ENCODE results near the gene CHCHD6. TPM values are rescaled to one million over a fixed set of nuclear protein-coding genes. Genes with fewer than 3 reads are reported as not detected.

Gene CHCHD6
- total and polyA plus RNA-seq, 2 donors (not counting 3 experiments of a cell fraction or from before 2014, with no cell fraction given), result 8.4 to 10.1 TPM

- H3K9me1 ChIP-seq (replicated peaks; ENCODE audit: control insufficient read depth, extremely low read depth, insufficient read depth, low read length), result no peaks in the 10 kb centered on the region
- H3K4me2 ChIP-seq (ENCODE audit: insufficient read depth, low read length), result peak overlapping the region; percentile 54
- dilution Hi-C loops (cut with MboI; ENCODE audit: extremely low pct_ligation_motif_present, low sequenced_read_pairs), result no loop called here
- no peaks in the 10 kb centered on the region for H3K9me3 ChIP-seq (replicated peaks; ENCODE audit: control insufficient read depth, insufficient read depth, low read length)
- no peaks in the 10 kb centered on the region for H3K36me3 ChIP-seq (ENCODE audit: control insufficient read depth in 2 of 2, extremely low read depth in 1 of 2, insufficient read depth in 2 of 2, low read length in 2 of 2)
- peaks cover 4 to 18% of the 10 kb centered on the region in 2 experiments for H3K27me3 ChIP-seq (ENCODE audit: control insufficient read depth in 2 of 2, insufficient read depth in 2 of 2, low read length in 2 of 2)
- ChIA-PET CTCF (interaction anchor here (1.0 to 2.0 kb wide), 4 partner anchors 25 to 751 kb away, joined by 3 to 5 read pairs (median 4); partner anchors contain the start of gene PLXNA1), POLR2A (no interaction called here)
- peak overlapping the region; percentile 79 for H2AFZ ChIP-seq (ENCODE audit: low read depth, low read length)
- no peaks in the 10 kb centered on the region for H4K20me1 ChIP-seq (replicated peaks; ENCODE audit: control insufficient read depth, extremely low read depth, insufficient read depth, low read length)
- no TSS peak for BruUV-seq (replicated peaks)
- FAIRE-seq (no peak), DNase-seq (ENCODE audit: low read depth, low spot score) (no peak)
- H3K27ac ChIP-seq (ENCODE audit: insufficient read depth, low read depth, low read length), result no peak overlapping the region
- intact Hi-C loops (cut with micrococcal nuclease), result loop anchor here (2.0 to 5.0 kb wide), 2 partner anchors 50 to 227 kb away; partner anchors contain the start of genes TXNRD3 and ZXDC
- H3K79me2 ChIP-seq (ENCODE audit: control insufficient read depth, insufficient read depth, low read length), result no peaks in the 10 kb centered on the region
- H3K9ac ChIP-seq (replicated peaks; ENCODE audit: extremely low read depth, insufficient read depth, low read length), result no peak overlapping the region
- TF ChIP-seq JUN (IDR thresholded peaks at IDR 0.05; ENCODE audit: borderline replicate concordance, insufficient read depth, insufficient read length, low read depth) (no peak), FOS (IDR thresholded peaks at IDR 0.05; ENCODE audit: borderline replicate concordance, insufficient read depth, low read length) (no peak), POLR2A (IDR thresholded peaks at IDR 0.05; ENCODE audit: low read depth, low read length) (no peak), MYC (IDR thresholded peaks at IDR 0.05; ENCODE audit: low read depth, low read length) (no peak), MAX (IDR thresholded peaks at IDR 0.05; ENCODE audit: insufficient read depth, insufficient read length) (no peak), GATA2 (IDR thresholded peaks at IDR 0.05; ENCODE audit: insufficient read depth, insufficient read length, low read depth, low read length) (no peak), CTCF (IDR thresholded peaks at IDR 0.05; ENCODE audit: extremely low read depth in 1 of 2, insufficient read depth in 1 of 2, low read depth in 1 of 2, low read length in 2 of 2) (no peak), POLR2AphosphoS5 (IDR thresholded peaks at IDR 0.05; ENCODE audit: insufficient read depth, low read depth, low read length) (no peak), EZH2 (IDR thresholded peaks at IDR 0.05; ENCODE audit: borderline replicate concordance, low read depth, low read length, severe bottlenecking) (no peak)
- H3K4me1 ChIP-seq (ENCODE audit: control insufficient read depth, extremely low read depth, insufficient read depth, low read length), result peaks cover 10% of the 10 kb centered on the region
- H3K4me3 ChIP-seq (replicated peaks in 1 of 3; ENCODE audit: insufficient read depth in 1 of 3, low read depth in 1 of 3, low read length in 3 of 3), result peak overlapping the region; percentile 31 to 45 (median 35)
These were observed 614 bp downstream of the CHCHD6 start for GRCh38 chr3:126704494-126705214.

Data from endothelial cell of umbilical vein (primary cell).